ENCODE results near the gene IRF2BPL.

IRF2BPL gene

DNA sequence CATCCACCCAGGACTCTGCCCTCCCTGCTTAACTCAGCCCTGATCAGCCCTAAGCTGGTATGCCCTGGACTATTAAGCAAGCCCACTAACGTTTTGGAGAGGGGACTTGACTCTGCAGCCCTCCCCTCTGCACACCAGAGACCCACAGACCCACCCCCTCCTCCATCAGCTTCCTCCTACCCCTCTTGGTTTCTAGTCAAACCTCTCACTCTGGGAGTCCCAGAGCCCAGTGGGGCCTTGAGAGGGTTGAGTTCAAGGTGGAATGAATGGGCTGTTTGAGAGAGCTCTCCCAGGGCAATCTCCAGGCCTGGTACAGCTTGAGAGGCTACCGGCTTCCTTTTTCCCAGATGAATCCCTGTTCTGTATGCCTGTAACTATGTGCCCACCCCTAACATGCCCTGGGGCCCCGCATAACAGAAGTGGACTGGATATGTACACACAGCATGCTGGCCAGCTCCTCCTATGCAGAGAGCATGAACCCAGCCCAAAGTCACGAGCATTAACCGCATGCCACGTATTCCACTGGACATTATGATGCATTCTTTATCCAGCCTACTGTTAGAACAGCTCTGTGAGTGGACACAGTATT lies 43.6 kb downstream of the IRF2BPL start:
- no peak for DNase-seq

DNA sequence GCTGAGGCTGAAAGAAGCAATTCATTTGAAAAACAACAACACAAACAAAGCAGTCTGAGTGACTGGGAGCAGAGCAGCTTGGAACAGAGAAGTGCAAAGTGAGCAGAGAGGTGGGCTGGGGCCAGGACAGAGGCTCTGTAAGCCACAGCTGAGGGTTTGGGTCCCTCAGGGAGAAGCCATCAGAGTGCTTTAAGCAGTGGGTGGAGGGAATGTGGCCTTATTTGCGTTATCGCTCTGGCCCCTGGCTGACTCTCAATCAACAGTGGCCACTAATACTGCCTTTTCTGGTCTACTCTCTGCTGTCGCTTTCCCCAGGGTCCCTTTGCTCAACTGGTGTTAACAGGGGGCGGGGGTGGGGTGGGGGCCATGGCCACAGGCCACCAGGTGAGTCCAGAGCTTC lies 44.2 kb downstream of the IRF2BPL start:
- no peak for DNase-seq

DNA sequence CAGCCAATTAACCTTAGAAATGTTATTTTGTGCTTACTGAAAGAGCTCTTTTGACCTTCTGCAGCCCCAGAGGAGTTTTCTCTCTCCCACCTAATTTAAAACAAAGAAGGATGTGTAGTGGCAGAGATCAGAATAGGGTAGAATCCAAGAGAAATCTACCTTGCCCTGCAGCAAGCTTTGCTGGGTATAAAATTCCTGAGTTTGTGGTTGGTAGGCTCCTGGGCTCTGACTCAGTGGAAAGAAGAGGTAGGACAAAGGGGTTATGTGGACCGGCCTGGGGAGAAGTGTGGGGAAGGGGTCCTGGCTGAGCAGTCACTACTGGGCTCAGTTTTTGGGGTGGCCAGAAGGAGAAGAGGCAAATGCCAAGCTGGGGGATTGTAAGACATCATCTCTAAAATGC lies 46.8 kb downstream of the IRF2BPL start:
- DNase-seq: no peak

DNA sequence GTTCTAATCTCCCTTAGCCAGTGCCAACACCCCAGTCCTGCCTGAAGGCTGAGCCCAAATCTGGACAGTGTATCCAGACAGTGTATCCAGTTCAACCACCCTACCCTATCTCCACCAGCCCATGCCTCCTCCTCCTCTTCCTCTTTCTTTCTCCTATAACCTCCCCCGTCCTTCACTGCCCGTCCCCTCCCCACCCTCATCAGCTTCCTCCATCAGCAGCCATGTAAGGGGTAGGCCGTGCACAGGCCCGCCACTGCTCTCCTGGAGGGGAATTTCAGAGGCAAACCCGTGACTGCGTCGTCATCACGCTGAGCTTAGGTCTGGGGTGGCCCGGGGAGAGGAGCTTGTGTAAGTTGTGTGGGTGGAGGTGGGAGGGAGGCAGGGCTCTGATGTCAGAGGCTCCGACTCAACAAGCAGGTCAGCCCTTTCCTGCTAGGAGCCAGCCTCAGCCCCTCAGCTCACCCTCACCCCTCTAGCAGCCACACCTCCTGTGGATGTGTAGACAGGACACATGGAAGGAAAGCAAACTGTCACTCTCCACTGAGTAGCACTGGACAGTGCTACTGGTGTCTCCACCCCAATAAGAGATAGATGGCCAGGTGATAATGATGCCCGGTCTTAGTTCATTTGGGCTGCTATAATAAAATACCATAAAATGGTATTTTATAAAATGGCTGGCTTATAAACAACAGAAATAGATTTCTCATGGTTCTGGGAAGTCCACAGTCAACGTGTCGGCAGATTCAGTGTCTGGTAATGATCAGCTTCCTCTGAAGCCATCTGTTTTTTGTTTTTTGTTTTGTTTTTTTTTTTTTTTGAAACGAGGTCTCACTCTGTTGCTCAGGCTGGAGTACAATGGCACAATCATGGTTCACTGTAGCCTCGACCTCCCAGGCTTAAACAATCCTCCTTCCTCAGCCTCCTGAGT lies 50.5 kb downstream of the IRF2BPL start:
- DNase-seq: peak; percentile 19

DNA sequence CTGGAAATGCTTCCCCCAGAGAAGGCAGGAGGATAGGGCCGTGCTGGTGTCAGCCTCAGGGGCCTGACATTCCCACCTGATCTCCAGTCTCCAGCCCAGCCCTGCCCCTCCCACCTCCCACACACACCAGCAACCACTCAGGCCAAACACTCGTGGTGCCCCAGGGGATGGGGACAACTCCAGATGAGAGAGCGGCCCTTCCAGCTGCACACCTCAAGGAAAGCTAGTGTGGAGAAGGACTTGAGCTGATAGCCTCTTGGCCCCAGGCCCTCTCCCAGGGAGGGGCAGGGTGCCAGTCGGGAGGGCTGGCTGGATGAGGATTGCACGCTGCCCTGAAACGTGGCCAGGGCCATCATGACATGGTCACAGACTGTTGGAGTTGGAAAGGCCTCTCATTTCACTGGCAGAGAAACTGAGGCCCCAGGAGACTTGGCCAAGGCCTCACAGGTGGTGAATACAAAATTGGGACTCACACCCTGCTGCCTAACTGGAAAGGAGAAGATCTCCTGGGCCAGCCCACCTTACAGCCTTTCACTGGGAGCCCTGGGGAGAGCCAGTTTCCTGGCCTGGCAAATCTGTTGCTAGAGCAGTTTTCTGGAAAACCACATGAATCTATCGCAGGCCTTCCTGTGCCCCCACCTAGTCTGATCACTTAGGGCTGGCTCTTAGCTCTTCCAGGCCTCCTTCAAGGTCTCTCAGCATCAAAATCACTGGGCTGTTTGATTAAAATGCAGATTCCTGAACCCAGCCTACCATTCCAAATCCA lies 52.1 kb downstream of the IRF2BPL start:
- no peak for DNase-seq

DNA sequence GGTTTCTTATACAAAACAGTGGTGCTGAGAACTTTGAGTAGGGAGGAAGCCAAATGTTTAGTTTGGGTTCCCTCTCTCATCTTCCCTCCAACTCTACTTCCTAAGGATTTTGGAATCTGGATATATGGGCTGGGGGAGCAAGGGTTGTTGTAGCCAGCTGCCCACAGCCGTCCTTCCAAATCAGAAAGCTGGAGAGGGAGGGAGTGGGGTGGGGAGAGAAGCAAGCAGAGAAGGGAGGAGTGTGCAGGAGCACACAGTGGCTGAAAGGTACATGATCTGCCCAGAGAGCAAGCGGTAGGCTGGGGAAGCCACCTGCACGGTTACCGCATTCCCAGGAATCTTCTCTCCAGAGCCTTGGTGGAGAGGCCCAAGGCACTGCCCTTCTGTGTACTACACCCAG lies 52.7 kb downstream of the IRF2BPL start:
- DNase-seq: no peak

DNA sequence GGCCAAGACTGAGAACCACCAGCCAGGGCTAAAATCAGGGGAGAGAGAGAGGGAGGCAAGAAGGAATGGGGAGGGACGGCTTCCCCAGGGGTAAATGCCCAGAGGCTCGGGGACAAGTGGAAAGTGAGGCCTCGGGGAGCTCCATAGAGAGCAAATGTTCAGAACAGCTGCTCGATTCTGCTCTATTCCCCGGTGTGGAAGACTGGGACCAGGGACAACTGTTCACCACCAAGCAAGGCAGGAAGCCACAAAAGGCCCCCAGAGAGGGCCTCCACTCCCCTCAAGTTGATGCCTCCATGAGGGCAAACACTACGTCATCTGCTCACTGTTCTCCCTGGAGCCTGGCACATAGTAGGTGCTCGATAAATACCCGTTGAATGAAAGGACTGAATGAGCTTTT lies 53.5 kb downstream of the IRF2BPL start:
- no peak for DNase-seq
